NB4 (cell line): ENCODE data around the gene BTF3.

ENCODE experiments used
- DNase-seq: peaks from one replicate; pipeline ENCODE4 v3.0.0; 2010; ENCODE audit warnings: low read depth
- H3K4me3 ChIP-seq: one replicate; pipeline ENCODE4 v1.5.1; 2011; ENCODE audit warnings: mild to moderate bottlenecking, low read depth, low read length, moderate library complexity
- CTCF ChIP-seq: IDR thresholded peaks from one replicate; pipeline ENCODE4 v1.5.1; 2012; ENCODE audit warnings: low read depth, low read length
- MAX ChIP-seq: IDR thresholded peaks from 2 replicates; pipeline ENCODE4 v1.6.1; 2011; ENCODE audit warnings: low read depth, low read length
- MYC ChIP-seq: IDR thresholded peaks from 2 replicates; pipeline ENCODE4 v1.6.1; 2011; ENCODE audit warnings: low read depth, low read length
- POLR2A ChIP-seq: IDR thresholded peaks from 2 replicates; pipeline ENCODE4 v1.6.1; 2011; ENCODE audit warnings: mild to moderate bottlenecking; ENCODE audit not compliant: insufficient read length; ENCODE audit errors: extremely low read depth

BTF3 gene

GRCh38 chr5:73487815-73488214 lies 10.4 kb upstream of the BTF3 start:
- TF ChIP-seq MAX (no peak), POLR2A (no peak), MYC (no peak), CTCF (no peak)
- no peak for DNase-seq
- H3K4me3 ChIP-seq: no peak overlapping the region

GRCh38 chr5:73488806-73489205 lies 9.4 kb upstream of the BTF3 start:
- TF ChIP-seq MYC: no peak
- TF ChIP-seq CTCF: no peak
- TF ChIP-seq POLR2A: no peak
- no peak for TF ChIP-seq MAX
- no peak overlapping the region for H3K4me3 ChIP-seq
- no peak for DNase-seq

GRCh38 chr5:73490088-73490487 lies 8.2 kb upstream of the BTF3 start:
- no peak for DNase-seq
- no peak for TF ChIP-seq POLR2A
- TF ChIP-seq MYC: no peak
- TF ChIP-seq CTCF: no peak
- TF ChIP-seq MAX: no peak
- H3K4me3 ChIP-seq: no peak overlapping the region

GRCh38 chr5:73491155-73491554 lies 7.1 kb upstream of the BTF3 start:
- TF ChIP-seq POLR2A: no peak
- no peak for TF ChIP-seq MAX
- TF ChIP-seq CTCF: no peak
- no peak for TF ChIP-seq MYC
- no peak for DNase-seq
- no peak overlapping the region for H3K4me3 ChIP-seq

GRCh38 chr5:73493421-73493820 lies 4.8 kb upstream of the BTF3 start:
- H3K4me3 ChIP-seq: no peak overlapping the region
- TF ChIP-seq POLR2A (no peak), MYC (no peak)
- DNase-seq: no peak

GRCh38 chr5:73494721-73495120 lies 3.5 kb upstream of the BTF3 start:
- no peak overlapping the region for H3K4me3 ChIP-seq
- no peak for TF ChIP-seq POLR2A
- no peak for DNase-seq

- DNase-seq: no peak
- TF ChIP-seq CTCF (no peak), MYC (no peak), MAX (no peak), POLR2A (no peak)
- H3K4me3 ChIP-seq: no peak overlapping the region
Observed at GRCh38 chr5:73495772-73496335, 2.4 kb upstream of the BTF3 start.
